Retina (tissue), 1 donor: ENCODE results near the gene ELOVL7.

Source experiments
- DNase-seq: peaks from one replicate; pipeline ENCODE4 v3.0.0-alpha.2; 2016

The ELOVL7 gene

GRCh38 chr5:60705144-60705543, 138.9 kb downstream of the ELOVL7 start:
- no peak for DNase-seq

DNA sequence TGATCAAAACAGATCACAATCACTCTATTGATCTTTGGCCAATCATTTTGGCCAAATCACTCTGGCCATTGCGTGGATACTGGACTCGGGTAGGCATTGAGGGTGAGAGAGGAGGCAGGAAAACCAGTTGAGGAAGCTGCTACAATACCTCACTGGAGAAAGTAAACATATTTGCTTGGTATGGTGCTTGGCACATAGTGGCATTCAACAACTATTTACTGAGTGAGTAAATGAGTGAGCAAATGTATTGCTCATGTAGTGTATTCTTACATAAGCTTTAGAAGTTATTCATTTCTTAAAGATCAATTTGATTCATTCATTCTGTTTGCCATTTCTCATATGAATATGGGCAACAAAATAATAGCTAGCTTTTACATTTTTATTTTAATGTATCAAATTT, 140.1 kb downstream of the ELOVL7 start:
- DNase-seq, result no peak
